Posterior vena cava (tissue), 2 donors: ENCODE measurements around the gene SEZ6. TPM values are rescaled to one million over a fixed set of nuclear protein-coding genes. Genes with fewer than 3 reads are reported as not detected.

Source experiments
- DNase-seq: peaks from one replicate; pipeline ENCODE4 v3.0.0-alpha.2; 2020; ENCODE audit warnings: low spot score
- intact Hi-C, 2 donors: fragments of 100-400 bp; cut with DNase I; formaldehyde crosslinking; loops; one replicate each; pipeline versions ENCODE4 v1.14.1 to v1.14.2; 2022 to 2023
- total RNA-seq, 2 donors: library from RNA; stranded (reverse); fragmentation: NEBNext Ultra II Directional; extraction: Animal tissue kit (Norgen Biotek cat#: 25700); gene quantifications; one replicate each; pipeline ENCODE4 v1.2.1, GENCODE V29; 2021
- donor health status: DM: yes; HTN: yes; CAD: no.
- donor health status: DM: yes; HTN: yes; CAD: no.

Gene SEZ6
- total RNA-seq, 2 donors from 2014 or later: not detected

DNA sequence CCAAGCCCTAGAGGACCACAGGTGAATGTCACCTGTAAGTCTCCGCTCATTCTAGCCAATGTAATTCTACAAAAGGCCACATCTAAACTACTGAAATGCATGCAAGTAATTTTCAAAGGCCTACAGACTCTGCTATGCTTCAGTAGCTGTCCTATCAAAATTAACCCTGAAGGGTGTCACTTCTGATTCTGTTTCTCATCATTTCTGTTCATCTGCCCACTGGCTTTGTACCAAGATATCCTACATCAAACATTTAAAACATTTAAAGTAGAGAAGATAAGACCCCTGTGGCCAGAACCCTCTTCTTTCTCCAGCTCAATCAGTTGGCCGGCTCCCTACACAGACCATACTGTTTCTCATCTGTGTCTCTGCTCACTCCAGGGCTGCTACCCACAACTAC is 76.0 kb downstream of the SEZ6 start:
- DNase-seq: no peak
- intact Hi-C loops: loop anchor here in 1 of 2 donors (10.0 kb wide), 1 partner anchor 45 kb away; no protein-coding TSS in a partner anchor

DNA sequence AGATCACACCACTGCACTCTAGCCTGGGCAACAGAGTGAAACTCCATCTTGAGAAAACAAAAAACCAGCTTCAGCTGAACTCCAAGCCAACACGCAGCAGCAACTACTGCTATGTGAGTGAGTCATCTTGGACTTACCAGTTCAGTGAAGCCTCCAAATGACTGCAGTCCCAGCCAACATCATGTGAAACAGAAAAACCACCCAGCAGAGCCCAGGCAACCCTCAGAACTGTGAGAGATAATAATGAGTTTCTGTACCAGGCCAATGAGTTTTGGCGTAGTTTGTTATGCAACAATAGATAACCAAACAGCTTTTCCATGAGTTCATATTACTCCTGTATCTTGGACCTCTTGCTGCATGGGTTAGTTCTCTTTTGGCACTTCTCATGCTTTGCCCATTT is 77.8 kb downstream of the SEZ6 start:
- intact Hi-C loops: no loop called here
- no peak for DNase-seq

DNA sequence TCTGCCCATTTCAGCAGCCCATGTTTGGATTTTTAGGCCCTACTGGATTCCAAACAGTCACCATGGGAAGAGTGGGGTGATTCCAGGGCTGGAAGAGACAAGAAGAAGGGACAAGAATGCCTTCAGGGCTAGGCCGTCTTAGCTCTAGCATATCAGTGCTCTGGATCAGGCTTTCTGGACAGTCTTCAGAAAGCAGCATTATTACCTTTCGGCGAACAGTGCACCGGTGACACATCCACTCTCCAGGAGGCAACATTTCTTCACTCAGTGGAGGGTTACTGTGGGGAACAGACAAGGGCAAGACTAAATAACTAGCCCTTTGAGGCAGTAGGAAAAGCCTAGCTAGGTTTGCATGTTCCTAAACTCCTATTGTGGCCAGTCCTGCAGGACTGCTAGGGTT is 79.0 kb downstream of the SEZ6 start:
- intact Hi-C loops: no loop called here
- DNase-seq: no peak

DNA sequence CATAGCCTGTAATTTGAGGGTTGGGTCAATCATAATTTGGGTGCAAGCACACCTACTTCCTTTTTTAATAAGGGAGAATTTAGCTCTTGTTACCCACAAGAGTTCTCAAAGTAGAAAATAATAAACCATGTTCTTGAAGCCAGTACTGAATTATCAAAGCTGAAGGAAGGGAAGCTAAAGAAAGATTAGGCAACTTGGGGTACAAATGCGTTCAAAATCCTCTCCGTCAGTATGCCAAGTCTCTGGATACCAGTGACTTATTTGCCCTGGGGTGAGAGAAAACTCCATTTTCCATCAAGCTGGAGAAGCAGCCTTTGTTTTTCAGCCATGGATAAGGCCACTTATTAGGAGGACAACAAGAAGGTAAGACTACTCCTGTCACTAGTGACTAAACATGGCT is 79.5 kb downstream of the SEZ6 start:
- intact Hi-C loops: no loop called here
- DNase-seq: no peak

DNA sequence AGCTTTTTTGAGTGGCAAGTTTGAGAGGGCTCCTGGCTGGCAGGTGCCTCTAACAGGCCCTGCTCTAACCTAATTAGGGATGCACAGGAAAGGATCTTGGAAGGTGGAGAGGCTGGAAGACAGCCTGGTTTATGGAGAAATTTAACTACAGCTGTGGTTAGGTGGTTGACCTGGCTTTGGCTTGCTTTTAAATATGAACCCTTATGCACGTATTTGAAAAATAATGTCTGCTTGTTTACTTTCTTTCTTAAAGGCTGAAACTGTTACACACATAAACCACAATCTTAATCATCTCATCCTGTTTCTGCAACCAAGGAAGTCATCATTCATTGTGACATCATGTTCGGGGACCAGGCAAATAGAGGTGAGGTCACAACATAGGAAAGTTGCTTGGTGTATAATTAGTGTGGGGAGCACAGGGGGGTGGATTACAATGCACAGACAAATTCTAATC is 79.9 kb downstream of the SEZ6 start:
- intact Hi-C loops: no loop called here

DNA sequence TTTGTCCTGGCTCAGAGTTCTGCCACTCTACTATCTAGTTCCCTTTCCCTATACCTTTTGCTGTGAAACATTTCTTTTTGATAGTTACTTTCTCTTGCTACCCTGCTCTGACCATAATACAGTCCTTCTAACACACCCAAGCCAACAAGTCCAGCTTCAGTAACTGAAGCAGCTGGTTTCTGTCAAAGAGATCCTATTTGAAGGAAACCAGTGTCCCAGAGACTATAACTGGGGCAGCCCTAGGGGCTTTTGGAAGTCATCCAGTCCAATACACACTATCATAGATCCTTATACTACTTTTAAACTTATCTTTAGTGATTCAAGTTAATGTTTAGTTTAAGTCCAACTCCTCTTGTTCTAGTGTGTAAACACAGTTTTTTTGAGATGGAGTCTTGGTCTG is 85.6 kb downstream of the SEZ6 start:
- intact Hi-C loops: no loop called here
- DNase-seq: no peak

More for the DNA sequence above, 79.9 kb downstream of the SEZ6 start:
- no peak for DNase-seq

DNA sequence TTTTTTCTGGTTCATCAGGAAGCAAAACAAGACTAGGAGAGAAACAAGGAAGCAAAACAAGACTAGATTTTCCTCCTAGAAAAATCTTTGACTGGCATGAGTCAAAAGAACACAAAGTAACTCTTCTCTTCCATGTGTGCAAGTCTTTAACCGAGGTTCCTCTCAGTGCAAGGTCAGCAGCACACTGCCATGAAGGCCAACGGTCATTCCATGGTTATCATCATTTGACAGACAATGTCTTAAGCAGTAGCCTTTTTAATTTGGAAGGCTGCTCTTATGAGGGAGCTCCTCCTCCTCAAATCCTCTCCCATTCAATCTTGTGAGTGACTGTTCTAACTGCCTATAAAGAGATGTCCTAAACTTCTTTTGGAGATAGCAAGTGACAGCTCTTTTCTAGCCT is 87.5 kb downstream of the SEZ6 start:
- no peak for DNase-seq
- intact Hi-C loops: no loop called here

DNA sequence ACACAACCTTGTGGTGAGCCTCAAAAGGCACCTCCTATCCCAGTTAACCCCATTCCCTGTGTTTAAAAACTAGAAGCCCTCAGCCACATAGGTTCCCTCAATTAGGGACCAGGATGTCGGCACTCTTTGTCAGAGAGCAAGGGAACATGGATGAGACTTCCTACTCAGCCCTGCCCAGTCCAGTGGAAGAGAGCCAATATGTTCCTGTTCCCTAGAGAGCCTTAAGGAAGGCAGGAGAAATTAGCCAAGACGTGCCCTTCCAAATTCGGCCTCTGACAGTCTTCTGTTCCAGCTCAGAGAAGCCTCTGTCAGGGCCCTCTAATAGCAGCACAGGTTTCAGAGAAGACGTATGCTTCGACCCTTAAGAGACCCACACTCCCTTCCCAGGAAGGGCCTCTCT is 88.4 kb downstream of the SEZ6 start:
- no peak for DNase-seq
- intact Hi-C loops: no loop called here

DNA sequence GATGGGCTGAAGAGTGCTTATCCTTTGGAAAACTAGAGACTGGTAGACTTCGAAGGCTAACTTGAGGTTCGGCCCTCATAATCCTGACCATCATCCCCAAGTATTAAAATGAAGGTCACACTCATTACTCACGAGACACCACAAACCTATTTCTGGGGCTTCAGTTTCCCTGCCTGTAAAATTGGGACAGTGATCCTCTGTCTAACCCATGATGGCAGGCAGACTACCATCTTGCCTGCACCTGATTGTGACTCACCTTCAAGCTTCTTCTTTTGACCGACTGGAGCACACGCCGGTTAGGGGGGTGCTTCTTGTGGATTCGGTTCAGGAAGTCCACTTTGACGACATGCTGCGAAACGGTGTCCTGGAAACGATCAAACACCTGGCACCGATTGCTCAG is 88.8 kb downstream of the SEZ6 start:
- intact Hi-C loops: no loop called here
- DNase-seq: no peak

DNA sequence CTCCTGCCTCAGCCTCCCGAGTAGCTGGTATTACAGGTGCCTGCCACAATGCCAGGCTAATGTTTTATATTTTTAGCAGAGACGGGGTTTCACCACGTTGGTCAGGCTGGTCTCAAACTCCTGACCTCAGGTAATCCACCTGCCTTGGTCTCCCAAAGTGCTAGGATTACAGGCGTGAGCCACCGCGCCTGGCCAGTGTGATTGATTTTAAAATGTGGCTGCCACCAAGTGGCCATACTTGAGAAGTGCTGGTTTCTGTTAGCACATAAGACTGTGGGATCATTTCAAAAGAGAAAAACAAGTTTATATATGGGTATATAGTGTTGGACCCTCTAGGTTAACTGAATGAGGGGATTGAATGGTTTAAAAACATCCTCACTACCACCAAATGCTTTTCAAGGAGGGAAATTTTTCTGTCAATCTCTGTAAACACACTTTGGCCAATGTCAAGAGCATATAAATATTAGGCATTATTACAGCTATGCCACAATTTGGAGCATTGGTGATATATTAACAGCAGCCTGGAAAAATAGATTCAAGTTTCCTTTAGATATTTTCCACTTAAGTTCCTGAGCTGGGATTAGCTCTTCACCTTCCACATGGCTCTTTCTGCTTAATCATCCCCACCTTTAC is 89.4 kb downstream of the SEZ6 start:
- DNase-seq: no peak
- intact Hi-C loops: no loop called here

DNA sequence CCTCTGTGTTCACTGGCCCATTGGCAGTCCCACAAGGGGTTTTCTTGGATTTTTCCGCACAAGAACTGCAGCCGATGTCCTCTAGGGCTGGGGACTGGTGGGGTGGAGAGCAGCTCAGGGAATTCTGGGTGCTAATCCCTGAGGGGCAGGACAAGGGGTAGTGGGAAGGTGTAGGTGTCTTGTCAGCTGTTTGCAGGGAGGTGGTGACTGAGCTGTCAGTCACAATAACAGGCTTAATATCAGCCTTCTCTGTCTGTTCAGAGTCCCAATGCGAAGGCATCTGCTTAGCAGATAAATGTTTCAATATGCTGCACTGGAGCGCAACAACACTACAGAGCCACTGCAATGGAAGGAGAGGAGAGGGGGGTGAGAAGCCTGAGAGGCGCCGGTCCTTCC is 92.9 kb downstream of the SEZ6 start:
- intact Hi-C loops: no loop called here
- DNase-seq: no peak

DNA sequence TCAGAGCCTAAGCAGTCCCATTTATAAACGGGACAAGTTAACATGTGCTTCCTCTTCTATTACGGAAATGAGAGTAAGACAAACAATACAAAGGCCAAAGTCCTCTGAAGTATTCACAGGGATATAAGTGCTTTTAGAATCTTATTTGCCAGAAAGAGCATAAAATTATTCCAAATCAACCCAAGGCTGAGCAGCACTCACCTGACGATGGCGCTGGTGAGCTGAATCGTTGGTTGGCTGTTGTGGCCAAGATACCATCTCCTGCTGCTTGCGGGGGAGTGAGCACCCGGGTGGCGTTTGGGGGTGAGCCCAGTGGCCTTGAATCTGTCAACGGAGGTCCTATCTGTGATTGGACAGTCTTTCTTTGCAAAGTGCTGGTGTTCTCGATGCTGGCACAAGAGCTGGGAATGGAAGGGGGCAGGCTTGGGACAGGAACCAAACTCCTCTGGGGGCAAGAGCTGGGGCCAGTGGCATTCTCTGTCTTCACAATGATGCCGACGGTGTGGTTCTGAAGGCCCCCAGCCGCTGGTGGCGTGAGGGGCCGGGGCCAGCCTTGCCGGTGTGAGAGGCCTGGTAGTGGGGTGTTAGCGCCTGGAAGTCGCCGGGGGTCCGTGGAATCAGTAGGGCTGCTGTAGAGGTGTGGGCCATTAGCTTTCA is 93.4 kb downstream of the SEZ6 start:
- intact Hi-C loops: no loop called here
- DNase-seq: no peak

DNA sequence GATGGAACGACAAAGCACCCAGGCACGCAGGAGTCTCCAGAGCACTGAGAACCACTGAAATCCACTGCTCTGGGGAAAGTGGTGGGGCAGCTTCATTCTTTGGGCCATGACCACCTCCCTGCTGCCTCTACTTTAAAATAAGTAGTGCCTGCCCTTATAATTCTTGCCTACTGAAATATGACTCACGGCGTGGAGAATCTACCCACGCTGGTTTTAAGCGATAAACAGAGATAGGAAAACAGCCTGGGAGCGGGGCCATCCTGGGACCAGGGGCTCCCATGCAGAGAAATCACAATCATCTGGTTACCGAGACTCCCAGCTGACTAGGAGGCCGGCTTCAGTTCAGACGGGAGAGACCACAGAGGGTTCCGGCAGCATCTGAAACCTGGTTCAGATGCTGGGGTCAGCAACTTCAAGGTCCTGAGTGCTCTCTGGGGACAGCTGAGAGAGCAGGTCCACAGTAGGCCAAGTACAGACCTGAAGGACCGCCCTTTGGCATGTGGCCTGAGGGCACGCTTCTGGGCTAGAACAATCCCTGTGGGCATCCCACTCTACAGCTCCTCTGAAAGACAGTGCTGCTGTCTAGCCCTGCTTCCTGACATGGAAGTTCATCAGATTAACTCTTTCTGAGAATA is 94.3 kb downstream of the SEZ6 start:
- no peak for DNase-seq
- intact Hi-C loops: no loop called here

DNA sequence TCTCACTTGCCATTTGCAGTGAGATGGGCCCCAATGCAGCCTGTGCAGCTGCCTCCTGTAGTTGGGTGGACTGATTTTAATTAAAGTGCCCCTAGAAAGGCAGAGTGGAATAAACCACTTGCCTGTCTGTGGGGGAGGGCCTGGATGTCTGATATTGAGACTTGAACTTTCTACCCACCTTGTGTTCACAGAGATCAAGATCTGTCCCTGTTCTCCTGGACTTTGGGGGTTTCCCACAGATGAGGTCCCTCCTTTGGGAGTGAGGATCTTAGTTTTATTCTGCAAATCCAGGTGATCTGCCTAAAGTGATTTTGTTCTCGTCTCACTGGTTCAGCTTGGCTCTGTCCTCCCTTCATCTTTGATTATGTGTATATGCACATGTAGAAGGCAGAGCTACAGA is 95.3 kb downstream of the SEZ6 start:
- intact Hi-C loops: no loop called here

DNA sequence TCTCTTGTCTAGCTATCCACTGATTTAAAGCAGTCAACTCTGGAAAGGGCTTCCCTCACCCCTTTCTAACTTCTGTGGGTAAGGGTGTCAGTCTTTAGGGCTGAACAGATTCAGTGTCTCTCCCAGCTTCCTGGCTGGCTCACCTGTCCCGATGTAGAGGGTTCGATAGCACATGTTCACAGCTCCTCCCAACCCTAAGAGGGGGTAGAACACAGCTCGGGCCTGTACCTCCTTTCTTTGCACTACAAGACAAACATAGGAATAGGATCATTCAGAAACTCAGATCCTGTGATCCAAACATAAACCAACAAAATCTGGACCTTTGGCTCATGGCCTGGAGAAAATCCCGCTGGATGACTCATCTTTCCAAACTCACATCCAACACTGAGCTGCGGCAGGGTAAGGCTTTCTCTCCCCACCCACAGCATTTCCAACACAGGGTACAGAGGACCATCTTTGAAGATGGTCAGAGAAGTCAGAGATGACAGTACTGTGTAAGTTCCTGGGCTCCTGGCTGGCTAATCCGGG is 97.1 kb downstream of the SEZ6 start:
- intact Hi-C loops: loop anchor here (5.0 kb wide), 2 partner anchors 44 to 181 kb away; partner anchors contain the start of genes NEK8 (in 1 of the 2), PHF12 (in 1 of the 2) and TLCD1 (in 1 of the 2)
- DNase-seq: no peak

More for the DNA sequence above, 95.3 kb downstream of the SEZ6 start:
- DNase-seq: no peak

DNA sequence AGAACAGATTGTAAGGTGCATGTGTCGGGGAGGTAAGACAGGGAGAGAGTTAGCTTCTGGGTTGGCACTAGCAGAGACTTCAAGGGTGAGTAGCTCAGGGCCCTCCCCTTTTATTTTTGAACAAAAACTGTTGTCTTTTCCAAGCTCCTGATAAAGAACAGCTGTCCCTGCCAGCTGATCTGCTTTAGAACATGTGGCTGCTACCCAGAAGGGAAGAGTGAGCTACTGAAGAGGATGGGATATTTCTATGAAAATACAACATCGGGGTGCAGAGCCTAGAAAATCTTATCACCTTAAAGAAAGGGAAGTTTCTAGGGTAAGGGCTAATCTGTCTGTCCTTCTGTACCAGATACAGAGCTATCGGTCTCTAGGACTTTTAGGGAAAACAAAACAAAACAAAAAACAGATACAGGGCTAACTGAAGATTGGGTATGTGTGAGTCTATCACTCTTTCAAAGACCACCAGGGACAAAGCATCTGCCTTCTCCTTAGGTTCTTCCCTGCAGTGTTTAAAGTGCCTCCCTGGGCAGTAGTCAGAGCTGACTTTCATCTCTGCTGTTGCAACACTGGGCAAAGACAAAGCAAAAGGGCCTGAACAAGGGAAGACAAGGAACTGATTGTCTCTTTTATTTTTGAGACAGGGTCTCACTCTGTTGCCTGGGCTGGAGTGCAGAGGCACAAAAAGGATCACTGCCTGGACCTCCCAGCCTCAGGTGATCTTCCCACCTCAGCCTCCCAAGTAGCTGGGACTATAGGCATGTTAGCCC is 97.9 kb downstream of the SEZ6 start:
- intact Hi-C loops: loop anchor here (5.0 kb wide), 2 partner anchors 44 to 181 kb away; partner anchors contain the start of genes NEK8 (in 1 of the 2), PHF12 (in 1 of the 2) and TLCD1 (in 1 of the 2)
- DNase-seq: no peak

DNA sequence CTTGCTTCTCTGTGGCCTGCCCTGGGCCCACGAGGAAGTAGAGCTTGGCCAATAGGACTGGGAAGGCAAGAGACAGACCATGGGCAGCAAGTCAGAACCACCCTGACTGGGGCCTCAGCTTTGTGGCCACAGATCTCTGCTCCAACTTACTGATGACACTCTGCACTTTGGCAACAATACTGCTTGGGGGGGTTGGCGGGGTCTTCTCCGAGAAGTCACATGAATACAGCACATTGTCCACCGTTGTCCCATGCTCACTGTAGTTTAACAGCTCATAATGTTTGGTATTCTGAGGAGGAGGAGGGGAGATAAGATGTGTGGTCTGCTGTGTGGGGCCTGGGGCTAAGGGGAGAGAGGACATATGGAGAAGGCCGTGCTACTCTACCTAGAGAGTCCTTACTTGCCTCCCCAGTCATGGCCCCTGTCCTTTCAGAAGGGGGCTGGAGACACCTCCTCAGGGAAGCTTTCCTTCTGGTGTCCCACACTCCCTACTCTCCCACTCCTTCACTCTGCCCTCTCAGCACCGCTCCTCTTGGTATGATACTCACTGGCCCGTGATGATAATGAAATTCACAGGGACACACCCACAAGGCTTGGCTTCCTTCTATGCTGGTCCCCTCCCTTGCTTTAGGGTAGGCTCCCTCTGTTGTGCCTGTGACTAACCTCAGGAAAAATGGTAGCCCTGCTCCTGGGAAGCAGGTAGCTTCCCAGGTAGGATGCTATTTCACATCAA is 99.0 kb downstream of the SEZ6 start:
- intact Hi-C loops: loop anchor here (5.0 kb wide), 2 partner anchors 45 to 180 kb away; partner anchors contain the start of genes NEK8 (in 1 of the 2), PHF12 (in 1 of the 2) and TLCD1 (in 1 of the 2)

DNA sequence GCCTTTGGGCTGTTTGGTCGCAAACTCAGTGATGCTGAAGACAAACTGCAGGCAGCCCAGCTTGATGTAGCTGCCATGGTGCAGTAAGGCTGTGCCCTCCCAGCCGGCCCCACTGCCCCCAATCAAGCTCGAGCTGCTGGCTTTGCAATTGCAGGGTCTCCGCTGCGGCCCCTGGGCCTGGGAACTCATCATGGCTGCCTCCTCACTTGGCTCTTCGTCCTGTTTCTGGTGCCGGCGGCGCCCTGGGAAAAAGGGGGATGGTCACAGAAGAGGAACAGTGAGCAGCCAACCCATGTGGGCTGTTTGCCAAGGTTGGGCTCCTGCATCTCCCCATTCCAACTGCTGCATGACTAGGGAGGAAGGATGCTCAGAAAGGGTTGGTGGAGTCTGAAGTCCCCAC is 99.6 kb downstream of the SEZ6 start:
- intact Hi-C loops: loop anchor here (5.0 kb wide), 2 partner anchors 46 to 179 kb away; partner anchors contain the start of genes NEK8 (in 1 of the 2), PHF12 (in 1 of the 2) and TLCD1 (in 1 of the 2)
- no peak for DNase-seq

More for the DNA sequence above, 99.0 kb downstream of the SEZ6 start:
- no peak for DNase-seq
